Duodenal mucosa (tissue), 2 donors: ENCODE measurements around the gene CFAP65.

Source experiments
- H3K27ac ChIP-seq: one replicate; pipeline ENCODE4 v1.7.0; 2013; ENCODE audit warnings: low read depth, low read length
- H3K27me3 ChIP-seq, 2 donors: one replicate each; pipeline ENCODE4 v1.7.0; 2013; ENCODE audit warnings: low read length in 2 of 2, control low read depth in 1 of 2; ENCODE audit not compliant: insufficient read depth in 2 of 2, control insufficient read depth in 1 of 2
- H3K36me3 ChIP-seq, 2 donors: one replicate each; pipeline ENCODE4 v1.7.0; 2013; ENCODE audit warnings: low read length in 2 of 2, control low read depth in 1 of 2; ENCODE audit not compliant: insufficient read depth in 2 of 2, control insufficient read depth in 1 of 2
- H3K4me1 ChIP-seq, 2 donors: one replicate each; pipeline ENCODE4 v1.7.0; 2013; ENCODE audit warnings: low read length in 2 of 2, control low read depth in 1 of 2; ENCODE audit not compliant: insufficient read depth in 2 of 2, control insufficient read depth in 1 of 2
- H3K4me3 ChIP-seq, 2 donors: one replicate each; pipeline ENCODE4 v1.7.0; 2013; ENCODE audit warnings: low read length in 2 of 2, low read depth in 1 of 2
- H3K9ac ChIP-seq, 2 donors: one replicate each; pipeline ENCODE4 v1.7.0; 2013; ENCODE audit warnings: low read length in 2 of 2, low read depth in 1 of 2
- H3K9me3 ChIP-seq, 2 donors: one replicate each; pipeline ENCODE4 v1.7.0; 2013; ENCODE audit warnings: low read length in 2 of 2, control low read depth in 1 of 2; ENCODE audit not compliant: control insufficient read depth in 1 of 2

Gene CFAP65

GRCh38 chr2:219054956-219055903, 13.9 kb upstream of the CFAP65 start:
- H3K4me3 ChIP-seq, result no peak overlapping the region
- H3K27ac ChIP-seq, result no peak overlapping the region
- peaks cover 7 to 18% of the 10 kb centered on the region in 2 donors for H3K36me3 ChIP-seq
- H3K9ac ChIP-seq, result no peak overlapping the region
- H3K27me3 ChIP-seq, result peaks cover 14 to 30% of the 10 kb centered on the region in 2 donors
- H3K9me3 ChIP-seq, result no peaks in the 10 kb centered on the region
- peaks cover 12 to 18% of the 10 kb centered on the region in 2 donors for H3K4me1 ChIP-seq

- Histone ChIP-seq H3K4me1 (peaks cover 8% of the 10 kb centered on the region in 2 donors), H3K27me3 (no peaks in the 10 kb centered on the region), H3K9me3 (no peaks in the 10 kb centered on the region), H3K36me3 (no peaks in the 10 kb centered on the region), H3K4me3 (no peak overlapping the region), H3K27ac (no peak overlapping the region), H3K9ac (no peak overlapping the region)
Measured at GRCh38 chr2:219049282-219049681, 8.0 kb upstream of the CFAP65 start.

- H3K9me3 ChIP-seq, result no peaks in the 10 kb centered on the region
- H3K4me1 ChIP-seq, result peaks cover 15 to 19% of the 10 kb centered on the region in 2 donors
- no peaks in the 10 kb centered on the region for H3K36me3 ChIP-seq
- H3K27me3 ChIP-seq, result peaks cover 0 to 4% of the 10 kb centered on the region in 2 donors
- H3K4me3 ChIP-seq, result no peak overlapping the region
- H3K27ac ChIP-seq, result no peak overlapping the region
- H3K9ac ChIP-seq, result no peak overlapping the region
Measured at GRCh38 chr2:219045937-219046550, 4.7 kb upstream of the CFAP65 start.

- Histone ChIP-seq H3K4me3 (no peak overlapping the region), H3K9me3 (no peaks in the 10 kb centered on the region), H3K27me3 (peaks cover 8 to 15% of the 10 kb centered on the region in 2 donors), H3K36me3 (no peaks in the 10 kb centered on the region), H3K4me1 (peaks cover 7 to 11% of the 10 kb centered on the region in 2 donors), H3K9ac (no peak overlapping the region), H3K27ac (no peak overlapping the region)
Measured at GRCh38 chr2:219042750-219043149, 1.4 kb upstream of the CFAP65 start.

GRCh38 chr2:219042157-219042556, 841 bp upstream of the CFAP65 start:
- no peak overlapping the region for H3K27ac ChIP-seq
- H3K4me3 ChIP-seq, result no peak overlapping the region
- peaks cover 7 to 11% of the 10 kb centered on the region in 2 donors for H3K4me1 ChIP-seq
- no peak overlapping the region for H3K9ac ChIP-seq
- no peaks in the 10 kb centered on the region for H3K9me3 ChIP-seq
- no peaks in the 10 kb centered on the region for H3K36me3 ChIP-seq
- H3K27me3 ChIP-seq, result peaks cover 8 to 15% of the 10 kb centered on the region in 2 donors

GRCh38 chr2:219038600-219038999, 2.7 kb downstream of the CFAP65 start:
- Histone ChIP-seq H3K36me3 (no peaks in the 10 kb centered on the region), H3K4me3 (no peak overlapping the region), H3K9ac (no peak overlapping the region), H3K9me3 (no peaks in the 10 kb centered on the region), H3K4me1 (peaks cover 7 to 11% of the 10 kb centered on the region in 2 donors), H3K27ac (no peak overlapping the region), H3K27me3 (peaks cover 8 to 20% of the 10 kb centered on the region in 2 donors)

GRCh38 chr2:219037783-219038499, 3.4 kb downstream of the CFAP65 start:
- Histone ChIP-seq H3K36me3 (no peaks in the 10 kb centered on the region), H3K9ac (no peak overlapping the region), H3K4me1 (peaks cover 7 to 9% of the 10 kb centered on the region in 2 donors), H3K27ac (no peak overlapping the region), H3K27me3 (peaks cover 8 to 20% of the 10 kb centered on the region in 2 donors), H3K9me3 (no peaks in the 10 kb centered on the region), H3K4me3 (no peak overlapping the region)

- Histone ChIP-seq H3K9me3 (no peaks in the 10 kb centered on the region), H3K4me3 (no peak overlapping the region), H3K4me1 (no peaks in the 10 kb centered on the region), H3K27ac (no peak overlapping the region), H3K27me3 (peaks cover 8 to 15% of the 10 kb centered on the region in 2 donors), H3K36me3 (no peaks in the 10 kb centered on the region), H3K9ac (no peak overlapping the region)
Measured at GRCh38 chr2:219035942-219036341, 5.4 kb downstream of the CFAP65 start.

GRCh38 chr2:219034823-219035222, 6.5 kb downstream of the CFAP65 start:
- H3K4me1 ChIP-seq, result no peaks in the 10 kb centered on the region
- no peaks in the 10 kb centered on the region for H3K9me3 ChIP-seq
- peaks cover 0 to 11% of the 10 kb centered on the region in 2 donors for H3K27me3 ChIP-seq
- H3K36me3 ChIP-seq, result no peaks in the 10 kb centered on the region
- H3K27ac ChIP-seq, result no peak overlapping the region
- no peak overlapping the region for H3K9ac ChIP-seq
- H3K4me3 ChIP-seq, result no peak overlapping the region
